Activated T-helper 2 cell treated with anti-CD3 and anti-CD28 coated beads, Interferon-gamma antibody, Interleukin-2, Interleukin-4, amounts not matched to agents 10 μg/mL and 5 μg/mL and 100 μg/mL, durations not matched to agents 14 hours and 24 hours and 36 hours (primary cell): Measurements from ENCODE around the gene MUC6. TPM values are rescaled to one million over a fixed set of nuclear protein-coding genes. Genes with fewer than 3 reads are reported as not detected.
A peak's percentile ranks its signal among the peaks of the same experiment; 100 is the strongest.

Source experiments
- DNase-seq: peaks from one replicate; pipeline ENCODE4 v3.0.0; 2021; ENCODE audit warnings: low spot score
- H3K27ac Mint-ChIP-seq: one replicate; pipeline ENCODE4 v1.8.0; 2021; ENCODE audit warnings: mixed read lengths
- H3K27me3 Mint-ChIP-seq: one replicate; pipeline ENCODE4 v1.8.0; 2021; ENCODE audit warnings: low read depth, mixed read lengths
- H3K36me3 Mint-ChIP-seq: one replicate; pipeline ENCODE4 v1.8.0; 2021; ENCODE audit warnings: low read depth, mixed read lengths
- H3K4me1 Mint-ChIP-seq: one replicate; pipeline ENCODE4 v1.8.0; 2021; ENCODE audit warnings: low read depth, mixed read lengths
- H3K4me3 Mint-ChIP-seq: one replicate; pipeline ENCODE4 v1.8.0; 2021; ENCODE audit warnings: low read depth, mild to moderate bottlenecking, moderate library complexity, mixed read lengths
- H3K9me3 Mint-ChIP-seq: one replicate; pipeline ENCODE4 v1.8.0; 2021; ENCODE audit warnings: mixed read lengths
- intact Hi-C: fragments of 100-400 bp; cut with micrococcal nuclease; formaldehyde crosslinking; loops from one replicate; pipeline ENCODE4 v1.15.1; 2023
- total RNA-seq: library from RNA; stranded (reverse); gene quantifications from 2 replicates; pipeline ENCODE4 v1.2.3, GENCODE V29; 2022

Gene MUC6
- total RNA-seq, 1 donor from 2014 or later = not detected

DNA sequence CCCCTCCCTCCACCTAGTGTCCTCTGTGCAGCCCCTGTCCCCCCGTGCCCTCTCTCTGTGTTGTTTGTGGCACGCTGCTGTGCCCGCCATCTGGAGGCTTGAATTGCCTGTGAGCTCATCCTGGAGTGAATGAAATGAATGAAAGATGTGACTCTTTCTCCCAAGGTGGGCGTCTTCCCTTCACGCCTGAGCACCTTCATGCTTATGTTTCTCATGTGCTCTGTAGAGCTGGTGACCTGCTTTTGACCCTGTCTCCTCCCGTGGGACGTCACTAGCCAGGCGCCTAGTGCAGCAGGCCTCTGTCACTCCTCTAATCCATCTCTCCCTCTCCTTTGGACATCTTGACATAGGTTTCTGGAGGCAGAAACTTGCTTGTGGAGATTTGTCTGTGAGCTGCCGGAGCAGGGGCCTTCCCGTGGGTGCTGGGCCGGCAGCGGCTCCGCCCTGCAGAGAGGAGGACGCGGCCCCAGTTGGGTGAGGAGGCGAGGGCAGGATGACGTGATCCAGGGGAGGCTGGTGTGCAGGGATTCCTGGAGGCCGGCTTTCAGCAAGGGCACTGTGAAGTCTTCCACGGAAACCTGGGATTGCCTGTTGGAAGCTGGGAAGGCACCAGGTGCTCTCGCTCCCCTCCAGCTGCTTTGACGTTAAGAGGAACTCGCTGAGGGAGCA, 40.6 kb downstream of the MUC6 start:
- intact Hi-C loops = no loop called here
- Mint-ChIP-seq H3K27ac (peak overlapping the region; percentile 58), H3K4me3 (no peak overlapping the region), H3K27me3 (no peaks in the 10 kb centered on the region), H3K36me3 (peaks cover 18% of the 10 kb centered on the region), H3K4me1 (peaks cover 10% of the 10 kb centered on the region), H3K9me3 (no peaks in the 10 kb centered on the region)
- DNase-seq = no peak

DNA sequence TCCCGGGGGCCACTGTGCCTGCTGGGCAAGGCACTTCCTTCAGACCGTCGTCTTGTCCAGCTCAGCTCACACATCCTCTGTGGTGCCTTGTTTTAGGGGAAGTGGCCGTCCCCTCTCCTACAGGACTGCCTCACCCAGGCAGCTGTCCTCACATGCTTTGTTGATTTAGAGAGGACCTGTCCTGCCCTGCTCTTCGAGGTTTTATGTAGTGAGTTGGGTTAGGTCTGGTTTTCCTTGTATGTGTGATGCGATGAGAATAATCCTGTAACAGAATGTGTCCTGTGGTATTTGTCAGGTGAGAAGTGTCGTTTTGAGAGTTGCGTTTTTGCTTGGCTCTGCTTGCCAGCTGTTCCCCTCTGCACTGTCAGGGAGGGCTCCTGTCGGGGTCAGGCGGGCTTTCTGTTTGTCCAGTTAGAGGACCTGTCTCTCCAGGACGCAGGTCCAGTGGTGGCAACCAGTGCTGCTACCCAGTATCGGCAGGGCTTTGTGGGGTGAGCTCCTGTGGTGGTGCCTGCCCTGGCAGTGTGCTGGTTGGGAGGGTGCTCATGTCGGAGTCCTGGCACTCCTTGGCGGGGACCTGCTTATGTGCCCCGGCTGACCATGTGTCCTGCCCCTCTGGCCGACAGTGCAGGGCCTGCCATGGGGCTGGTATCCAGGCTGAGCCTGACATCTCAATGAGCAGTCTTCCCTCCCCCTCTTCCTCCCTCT, 41.3 kb downstream of the MUC6 start:
- intact Hi-C loops = no loop called here
- H3K27ac Mint-ChIP-seq = peak overlapping the region; percentile 27
- H3K4me1 Mint-ChIP-seq = peaks cover 10% of the 10 kb centered on the region
- no peak for DNase-seq
- H3K36me3 Mint-ChIP-seq = peaks cover 19% of the 10 kb centered on the region
- no peaks in the 10 kb centered on the region for H3K9me3 Mint-ChIP-seq
- H3K27me3 Mint-ChIP-seq = no peaks in the 10 kb centered on the region
- no peak overlapping the region for H3K4me3 Mint-ChIP-seq

DNA sequence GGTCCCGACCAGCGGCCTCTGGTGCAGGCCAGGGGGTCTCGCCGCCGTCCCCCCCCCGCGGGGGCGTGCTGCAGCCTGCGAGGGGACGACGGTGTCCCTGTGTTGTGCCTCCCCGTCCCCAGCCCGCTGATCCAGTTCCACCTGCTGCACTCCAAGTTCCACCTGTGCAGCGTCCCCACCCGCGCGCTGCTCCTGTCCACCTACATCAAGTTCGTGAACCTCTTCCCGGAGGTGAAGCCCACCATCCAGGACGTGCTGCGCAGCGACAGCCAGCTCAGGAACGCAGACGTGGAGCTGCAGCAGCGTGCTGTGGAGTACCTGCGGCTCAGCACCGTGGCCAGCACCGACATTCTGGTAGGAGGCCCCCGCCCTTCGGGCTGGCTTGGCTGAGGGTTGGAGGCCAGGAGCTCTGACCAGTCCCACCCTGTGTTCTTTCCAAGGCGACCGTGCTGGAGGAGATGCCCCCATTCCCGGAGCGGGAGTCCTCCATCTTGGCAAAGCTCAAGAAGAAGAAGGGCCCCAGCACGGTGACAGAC, 42.8 kb downstream of the MUC6 start:
- no peaks in the 10 kb centered on the region for H3K9me3 Mint-ChIP-seq
- DNase-seq = no peak
- H3K27ac Mint-ChIP-seq = no peak overlapping the region
- H3K27me3 Mint-ChIP-seq = no peaks in the 10 kb centered on the region
- intact Hi-C loops = no loop called here
- H3K4me3 Mint-ChIP-seq = no peak overlapping the region
- H3K4me1 Mint-ChIP-seq = peaks cover 10% of the 10 kb centered on the region
- peaks cover 25% of the 10 kb centered on the region for H3K36me3 Mint-ChIP-seq

DNA sequence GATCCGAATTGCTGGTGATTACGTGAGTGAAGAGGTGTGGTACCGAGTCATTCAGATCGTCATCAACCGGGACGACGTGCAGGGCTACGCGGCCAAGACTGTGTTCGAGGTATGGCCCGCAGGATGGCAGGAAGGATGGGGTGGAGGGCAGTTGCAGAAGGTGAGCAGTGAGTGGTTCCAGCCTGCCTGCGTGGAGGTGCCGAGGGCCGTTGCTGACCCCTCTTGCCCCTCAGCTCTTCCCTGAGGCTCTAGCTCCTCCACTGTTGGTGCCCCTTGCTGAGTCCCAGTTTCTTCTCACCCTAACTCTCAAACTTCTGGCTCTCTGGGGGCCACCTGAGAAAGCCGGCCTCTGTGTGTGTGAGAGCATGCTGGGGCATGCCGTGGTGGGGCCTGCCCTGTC, 43.9 kb downstream of the MUC6 start:
- no peaks in the 10 kb centered on the region for H3K9me3 Mint-ChIP-seq
- H3K4me3 Mint-ChIP-seq = no peak overlapping the region
- peaks cover 31% of the 10 kb centered on the region for H3K36me3 Mint-ChIP-seq
- no peak for DNase-seq
- intact Hi-C loops = no loop called here
- H3K27me3 Mint-ChIP-seq = no peaks in the 10 kb centered on the region
- H3K4me1 Mint-ChIP-seq = peaks cover 10% of the 10 kb centered on the region
- H3K27ac Mint-ChIP-seq = no peak overlapping the region

DNA sequence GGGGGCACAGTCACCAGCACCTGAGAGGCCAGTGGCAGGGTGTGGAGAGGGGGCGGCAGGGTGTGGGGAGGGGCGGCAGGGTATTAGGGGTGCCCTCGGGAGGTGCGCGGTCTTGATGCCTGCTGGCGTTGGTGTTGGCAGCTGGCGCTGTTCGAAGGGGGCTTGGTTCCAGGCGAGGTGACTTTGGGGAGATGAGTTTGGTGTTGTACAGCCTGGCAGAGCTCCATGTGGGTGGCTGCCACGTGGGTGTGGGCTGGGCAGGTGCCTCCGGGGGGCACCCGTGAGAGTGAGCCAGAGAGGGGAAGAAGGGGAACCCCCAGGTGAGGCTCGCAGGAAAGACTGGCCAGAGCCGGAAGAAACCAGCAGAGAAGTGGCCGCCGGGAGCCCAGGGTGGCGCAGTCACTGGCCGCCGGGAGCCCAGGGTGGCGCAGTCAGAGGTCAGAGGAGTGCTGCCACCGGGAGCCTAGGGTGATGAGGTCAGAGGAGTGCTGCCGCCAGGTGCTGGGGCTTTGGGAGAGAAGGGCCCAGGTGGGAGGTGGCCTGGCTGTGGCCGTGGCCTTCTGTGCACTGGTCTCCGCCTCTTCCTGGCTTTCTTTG, 44.7 kb downstream of the MUC6 start:
- no peaks in the 10 kb centered on the region for H3K9me3 Mint-ChIP-seq
- H3K27ac Mint-ChIP-seq = no peak overlapping the region
- DNase-seq = no peak
- intact Hi-C loops = no loop called here
- H3K27me3 Mint-ChIP-seq = no peaks in the 10 kb centered on the region
- H3K4me3 Mint-ChIP-seq = no peak overlapping the region
- peaks cover 10% of the 10 kb centered on the region for H3K4me1 Mint-ChIP-seq
- H3K36me3 Mint-ChIP-seq = peaks cover 31% of the 10 kb centered on the region

DNA sequence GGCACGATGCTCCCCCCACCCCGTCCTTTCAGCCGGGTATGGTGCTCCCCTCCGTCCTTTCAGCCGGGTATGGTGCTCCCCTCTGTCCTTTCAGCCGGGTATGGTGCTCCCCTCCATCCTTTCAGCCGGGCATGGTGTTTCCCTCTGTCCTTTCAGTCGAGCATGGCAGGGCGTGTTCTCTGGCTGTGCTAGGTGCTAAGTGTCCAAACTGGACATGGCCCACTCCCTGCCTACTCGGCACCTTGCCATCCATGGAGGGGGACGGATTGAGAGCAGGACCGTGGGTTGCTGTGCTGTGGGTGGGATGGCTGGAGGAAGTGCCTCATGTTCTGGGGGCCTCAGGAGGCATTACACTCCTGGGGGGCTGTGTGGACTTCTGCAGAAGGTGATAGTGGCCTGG, 45.5 kb downstream of the MUC6 start:
- Mint-ChIP-seq H3K9me3 (no peaks in the 10 kb centered on the region), H3K36me3 (peaks cover 29% of the 10 kb centered on the region), H3K27me3 (no peaks in the 10 kb centered on the region), H3K4me3 (no peak overlapping the region), H3K4me1 (peaks cover 7% of the 10 kb centered on the region), H3K27ac (no peak overlapping the region)
- intact Hi-C loops = no loop called here
- no peak for DNase-seq

DNA sequence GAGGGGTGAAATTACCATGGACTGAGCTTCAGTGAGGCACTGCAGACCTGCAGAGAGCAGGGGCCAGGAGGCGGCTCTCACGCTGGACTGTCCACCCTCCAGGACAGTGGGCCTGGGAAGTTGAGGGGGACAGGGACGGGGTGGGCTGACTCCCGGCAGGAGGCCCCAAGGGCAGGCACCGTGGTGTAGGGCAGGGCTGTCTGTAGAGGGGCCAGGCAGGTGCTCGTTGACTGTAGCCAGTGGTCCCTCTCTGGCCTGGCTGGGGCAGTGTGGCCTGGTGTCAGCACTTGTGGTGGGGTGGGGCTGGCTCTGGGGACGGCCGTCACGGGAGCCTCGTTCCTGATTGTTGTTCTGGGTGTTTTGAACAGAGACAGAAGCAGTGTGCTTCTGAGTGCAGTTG, 46.4 kb downstream of the MUC6 start:
- peaks cover 3% of the 10 kb centered on the region for H3K4me1 Mint-ChIP-seq
- DNase-seq = no peak
- no peaks in the 10 kb centered on the region for H3K27me3 Mint-ChIP-seq
- no peak overlapping the region for H3K4me3 Mint-ChIP-seq
- peaks cover 25% of the 10 kb centered on the region for H3K36me3 Mint-ChIP-seq
- intact Hi-C loops = no loop called here
- H3K9me3 Mint-ChIP-seq = no peaks in the 10 kb centered on the region
- H3K27ac Mint-ChIP-seq = no peak overlapping the region

DNA sequence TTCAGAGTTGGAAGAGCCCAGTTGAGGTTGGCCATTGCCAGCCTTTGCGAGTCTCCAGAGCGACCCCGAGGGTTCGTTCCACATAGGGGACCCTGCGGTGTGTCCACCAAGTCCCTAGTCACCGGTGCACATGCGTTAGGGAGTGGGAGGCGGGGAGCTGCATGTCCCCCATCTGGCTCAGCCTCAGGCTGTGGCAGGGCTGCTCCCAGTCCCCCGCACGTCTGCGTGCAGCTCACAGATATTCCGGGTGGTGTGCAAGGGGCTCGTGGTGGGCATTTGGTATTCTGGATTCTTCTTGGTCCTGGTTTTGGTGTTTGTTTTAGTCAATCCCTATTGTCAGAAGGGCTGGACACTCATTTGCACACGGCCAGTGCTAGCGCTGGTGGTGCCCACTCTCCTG, 48.8 kb downstream of the MUC6 start:
- Mint-ChIP-seq H3K9me3 (no peaks in the 10 kb centered on the region), H3K36me3 (peaks cover 33% of the 10 kb centered on the region), H3K4me1 (no peaks in the 10 kb centered on the region), H3K27me3 (no peaks in the 10 kb centered on the region), H3K4me3 (no peak overlapping the region), H3K27ac (no peak overlapping the region)
- no peak for DNase-seq
- intact Hi-C loops = no loop called here

DNA sequence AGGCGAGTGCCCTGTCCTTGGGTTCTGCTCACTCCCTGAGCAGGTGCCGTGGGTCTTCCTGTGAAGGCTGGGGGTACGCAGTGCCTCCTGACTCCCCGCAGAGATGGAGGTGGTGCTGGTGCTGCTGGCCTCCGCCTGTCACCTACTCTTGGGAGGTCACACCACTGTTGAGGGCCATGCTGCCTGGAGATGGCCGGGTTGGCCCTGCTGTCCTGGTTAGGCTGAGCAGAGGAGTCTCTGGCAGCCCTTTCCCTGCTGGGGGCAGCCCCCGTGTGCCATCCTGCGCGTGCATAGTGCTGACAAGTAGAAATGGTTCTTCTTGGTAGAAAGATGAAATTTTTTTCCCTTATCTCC, 49.6 kb downstream of the MUC6 start:
- Mint-ChIP-seq H3K4me1 (no peaks in the 10 kb centered on the region), H3K9me3 (no peaks in the 10 kb centered on the region), H3K27ac (no peak overlapping the region), H3K4me3 (no peak overlapping the region), H3K27me3 (no peaks in the 10 kb centered on the region), H3K36me3 (peaks cover 35% of the 10 kb centered on the region)
- no peak for DNase-seq
- intact Hi-C loops = no loop called here

DNA sequence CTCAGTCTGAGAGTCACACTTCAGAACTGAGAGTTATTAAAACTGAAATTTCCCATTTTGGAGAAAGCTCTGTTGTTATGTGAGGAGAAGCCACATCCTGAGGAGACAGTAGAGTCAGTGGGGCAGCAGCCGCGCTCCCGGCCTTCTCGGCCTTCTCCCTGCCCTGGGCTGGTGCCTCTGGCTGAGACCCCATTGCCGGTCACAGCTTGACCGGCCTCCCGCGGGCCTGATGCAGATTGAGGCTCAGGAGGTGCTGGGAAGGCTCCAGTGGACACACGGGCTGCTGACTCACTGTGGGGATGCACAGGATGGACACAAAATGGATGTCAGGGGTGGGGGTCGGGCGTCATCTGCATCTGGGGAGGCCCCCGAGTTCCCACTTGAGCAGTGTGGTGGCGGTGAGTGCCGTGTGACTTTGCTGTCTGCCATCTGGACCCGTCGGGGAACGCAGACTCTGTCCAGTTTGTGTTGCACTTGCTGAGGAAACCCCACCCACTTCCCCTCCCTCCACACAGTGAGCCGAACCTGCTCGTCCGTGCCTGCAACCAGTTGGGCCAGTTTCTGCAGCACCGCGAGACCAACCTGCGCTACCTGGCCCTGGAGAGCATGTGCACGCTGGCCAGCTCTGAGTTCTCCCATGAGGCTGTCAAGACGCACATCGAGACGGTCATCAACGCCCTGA, 50.1 kb downstream of the MUC6 start:
- Mint-ChIP-seq H3K9me3 (no peaks in the 10 kb centered on the region), H3K27me3 (no peaks in the 10 kb centered on the region), H3K36me3 (peaks cover 35% of the 10 kb centered on the region), H3K27ac (no peak overlapping the region), H3K4me3 (no peak overlapping the region), H3K4me1 (no peaks in the 10 kb centered on the region)
- intact Hi-C loops = no loop called here
- DNase-seq = no peak

DNA sequence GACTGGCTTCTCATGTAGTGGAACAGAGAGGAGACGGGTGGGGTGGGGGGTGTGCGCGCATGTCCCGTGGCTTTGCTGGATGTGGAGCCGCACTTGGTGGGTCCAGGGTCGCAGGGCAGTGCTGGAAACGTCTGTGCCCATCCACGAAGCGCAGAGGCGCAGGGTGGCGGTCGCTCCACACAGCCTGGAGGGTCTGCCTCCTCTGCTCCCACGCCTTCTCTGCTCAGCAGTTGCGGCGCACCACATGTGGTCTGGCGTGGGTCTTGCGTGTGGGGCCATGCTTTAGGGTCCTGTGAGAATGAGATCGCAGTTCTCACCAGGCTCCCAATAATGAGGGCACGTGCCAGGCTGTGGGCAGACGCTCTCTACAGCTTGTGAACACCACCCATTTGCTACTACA, 50.7 kb downstream of the MUC6 start:
- Mint-ChIP-seq H3K9me3 (no peaks in the 10 kb centered on the region), H3K27ac (no peak overlapping the region), H3K4me1 (no peaks in the 10 kb centered on the region), H3K4me3 (no peak overlapping the region), H3K27me3 (no peaks in the 10 kb centered on the region), H3K36me3 (peaks cover 32% of the 10 kb centered on the region)
- intact Hi-C loops = no loop called here
- DNase-seq = no peak

DNA sequence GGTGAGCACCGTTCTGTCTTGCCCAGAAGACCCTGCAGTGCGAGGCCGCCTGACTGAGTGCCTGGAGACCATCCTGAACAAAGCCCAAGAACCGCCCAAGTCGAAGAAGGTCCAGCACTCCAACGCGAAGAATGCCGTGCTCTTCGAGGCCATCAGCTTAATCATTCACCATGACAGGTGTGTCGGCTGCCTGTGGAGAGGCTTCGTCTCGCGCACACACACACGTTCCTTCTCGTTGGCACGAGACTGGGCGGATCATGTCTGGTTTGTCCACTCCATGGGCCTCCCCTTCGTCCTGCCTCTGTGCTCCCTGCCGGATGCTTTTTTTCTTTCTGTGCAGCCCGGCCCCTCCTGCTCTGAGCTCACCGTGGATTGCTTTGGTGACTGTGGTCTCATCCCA, 51.1 kb downstream of the MUC6 start:
- no peak for DNase-seq
- H3K4me1 Mint-ChIP-seq = no peaks in the 10 kb centered on the region
- no peak overlapping the region for H3K4me3 Mint-ChIP-seq
- no peak overlapping the region for H3K27ac Mint-ChIP-seq
- no peaks in the 10 kb centered on the region for H3K27me3 Mint-ChIP-seq
- no peaks in the 10 kb centered on the region for H3K9me3 Mint-ChIP-seq
- intact Hi-C loops = no loop called here
- peaks cover 32% of the 10 kb centered on the region for H3K36me3 Mint-ChIP-seq

DNA sequence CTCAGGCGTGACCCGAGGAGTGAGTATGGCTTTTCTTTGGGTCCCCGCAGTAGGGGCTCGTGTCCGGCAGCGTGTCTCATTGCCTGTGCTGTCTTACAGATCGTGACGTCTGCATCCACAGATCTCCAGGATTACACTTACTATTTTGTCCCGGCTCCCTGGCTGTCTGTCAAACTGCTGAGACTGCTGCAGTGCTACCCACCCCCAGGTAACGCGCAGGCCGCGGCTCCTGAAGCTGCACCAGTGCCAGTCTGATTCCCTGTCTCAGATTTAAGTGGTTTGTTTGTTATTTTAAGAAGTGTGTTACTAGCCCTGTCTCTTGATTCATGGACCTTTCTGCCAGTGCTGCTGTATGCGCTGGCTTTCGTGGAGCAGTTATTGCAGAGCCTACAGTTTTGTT, 52.0 kb downstream of the MUC6 start:
- H3K4me3 Mint-ChIP-seq = no peak overlapping the region
- no peak for DNase-seq
- peaks cover 30% of the 10 kb centered on the region for H3K36me3 Mint-ChIP-seq
- H3K27ac Mint-ChIP-seq = no peak overlapping the region
- intact Hi-C loops = no loop called here
- no peaks in the 10 kb centered on the region for H3K27me3 Mint-ChIP-seq
- H3K4me1 Mint-ChIP-seq = no peaks in the 10 kb centered on the region
- H3K9me3 Mint-ChIP-seq = no peaks in the 10 kb centered on the region
